GM23338 (cell line): ENCODE measurements around the gene ATN1. TPM values are rescaled to one million over a fixed set of nuclear protein-coding genes. Genes with fewer than 3 reads are reported as not detected.

ENCODE experiments used
- ATAC-seq: fragments of 200-7000 bp; cut with Tn5 transposase; 3 replicates; pipeline ENCODE4 v1.9.1; 2020
- DNase-seq: peaks from one replicate; pipeline ENCODE4 v3.0.0-alpha.2; 2015; ENCODE audit warnings: low spot score
- H2AFZ ChIP-seq: fragments of 200-600 bp; sonication (generic); 2 replicates; pipeline ENCODE4 v1.8.0; 2016; ENCODE audit warnings: antibody characterized with exemption, mild to moderate bottlenecking, moderate library complexity
- H3F3A ChIP-seq: fragments of 200-600 bp; sonication (generic); replicated peaks from 2 replicates; pipeline ENCODE4 v1.8.0; 2017; ENCODE audit warnings: antibody characterized with exemption, mixed run types, low read depth
- H3K27ac ChIP-seq: fragments of 200-600 bp; sonication (generic); 2 replicates; pipeline ENCODE4 v1.6.1; 2016; ENCODE audit warnings: low read depth
- H3K27me3 ChIP-seq: fragments of 200-600 bp; sonication (generic); 2 replicates; pipeline ENCODE4 v1.8.0; 2016; ENCODE audit warnings: mild to moderate bottlenecking, mixed run types, moderate library complexity; ENCODE audit not compliant: insufficient read depth
- H3K36me3 ChIP-seq: fragments of 200-600 bp; sonication (generic); 2 replicates; pipeline ENCODE4 v1.8.0; 2016; ENCODE audit warnings: mild to moderate bottlenecking; ENCODE audit not compliant: insufficient read depth
- H3K4me1 ChIP-seq: fragments of 200-600 bp; sonication (generic); 2 replicates; pipeline ENCODE4 v1.8.0; 2016; ENCODE audit warnings: mild to moderate bottlenecking, moderate library complexity; ENCODE audit not compliant: insufficient read depth
- H3K4me2 ChIP-seq: fragments of 200-600 bp; sonication (generic); 2 replicates; pipeline ENCODE4 v1.7.1; 2017; ENCODE audit warnings: mixed run types
- H3K4me3 ChIP-seq: fragments of 200-600 bp; sonication (generic); 2 replicates; pipeline ENCODE4 v1.6.1; 2016; ENCODE audit warnings: mixed run types
- H3K79me2 ChIP-seq: fragments of 200-600 bp; sonication (generic); replicated peaks from 2 replicates; pipeline ENCODE4 v1.8.0; 2017; ENCODE audit warnings: mild to moderate bottlenecking; ENCODE audit not compliant: insufficient read depth
- H3K9me2 ChIP-seq: fragments of 200-600 bp; sonication (generic); 2 replicates; pipeline ENCODE4 v1.8.0; 2017; ENCODE audit not compliant: insufficient read depth
- H4K20me1 ChIP-seq: fragments of 200-600 bp; sonication (generic); replicated peaks from 2 replicates; pipeline ENCODE4 v1.8.0; 2017; ENCODE audit warnings: mild to moderate bottlenecking; ENCODE audit not compliant: insufficient read depth
- H3K27ac Mint-ChIP-seq: 2 replicates; pipeline ENCODE4 v1.8.0; 2020; ENCODE audit warnings: inconsistent platforms, mild to moderate bottlenecking, moderate library complexity, mixed read lengths
- H3K27me3 Mint-ChIP-seq: 3 replicates; pipeline ENCODE4 v1.8.0; 2022; ENCODE audit warnings: low read depth, mild to moderate bottlenecking, moderate library complexity, mixed read lengths, inconsistent platforms; ENCODE audit not compliant: insufficient read depth, poor library complexity
- H3K36me3 Mint-ChIP-seq: 3 replicates; pipeline ENCODE4 v1.8.0; 2021; ENCODE audit warnings: low read depth, mild to moderate bottlenecking, inconsistent platforms, moderate library complexity, mixed read lengths
- H3K4me1 Mint-ChIP-seq: 3 replicates; pipeline ENCODE4 v1.8.0; 2020; ENCODE audit warnings: mild to moderate bottlenecking, inconsistent platforms, mixed read lengths
- H3K4me3 Mint-ChIP-seq: 3 replicates; pipeline ENCODE4 v1.8.0; 2021; ENCODE audit warnings: moderate library complexity, mild to moderate bottlenecking, inconsistent platforms, mixed read lengths
- H3K9me3 Mint-ChIP-seq: 3 replicates; pipeline ENCODE4 v1.8.0; 2020; ENCODE audit warnings: moderate library complexity, mild to moderate bottlenecking, inconsistent platforms, mixed read lengths
- CREB1 ChIP-seq: fragments of 250-450 bp; sonication (Bioruptor Pico); IDR thresholded peaks from 2 replicates; pipeline ENCODE4 v1.5.0; 2020; ENCODE audit warnings: low read depth, mild to moderate bottlenecking, moderate library complexity
- JUNB ChIP-seq: IDR thresholded peaks from one replicate; pipeline ENCODE4 v1.6.1; 2016; ENCODE audit warnings: antibody characterized with exemption; ENCODE audit not compliant: unreplicated experiment
- NANOG ChIP-seq: IDR thresholded peaks from 2 replicates; pipeline ENCODE4 v1.6.1; 2016; ENCODE audit warnings: antibody characterized with exemption, borderline replicate concordance
- POLR2AphosphoS5 ChIP-seq: IDR thresholded peaks from 2 replicates; pipeline ENCODE4 v1.6.1; 2016; ENCODE audit warnings: antibody characterized with exemption, low read depth
- STAT1 ChIP-seq: IDR thresholded peaks from one replicate; pipeline ENCODE4 v1.6.1; 2016; ENCODE audit warnings: antibody characterized with exemption; ENCODE audit not compliant: unreplicated experiment
- polyA plus RNA-seq: library from polyadenylated mRNA; unstranded; fragments of >200 nt; fragmentation: Nextera tagmentation; extraction: Ambion mirVana; gene quantifications from 2 replicates; pipeline ENCODE4 v1.2.1, GENCODE V29; 2016
- total RNA-seq: library from RNA; depleted of rRNA; stranded (reverse); fragments of >200 nt; shearing (Covaris generic); gene quantifications from 2 replicates; pipeline ENCODE4 v1.2.3, GENCODE V29; 2014
- TF ChIP-seq, protein P1 (sequence below): IDR thresholded peaks from one replicate; pipeline ENCODE4 v1.6.1; 2018; ENCODE audit warnings: antibody characterized with exemption; ENCODE audit not compliant: unreplicated experiment
- TF ChIP-seq, protein P2 (sequence below): IDR thresholded peaks from 2 replicates; pipeline ENCODE4 v1.6.1; 2016; ENCODE audit warnings: antibody characterized with exemption
- TF ChIP-seq, protein P3 (sequence below), 2 experiments: fragments of 200-600 bp in 1 of 2; sonication (generic) in 1 of 2; conservative IDR thresholded peaks; 2 replicates each; pipeline versions ENCODE4 v1.5.1 to v1.6.1; 2016 to 2017; ENCODE audit warnings: antibody characterized with exemption in 2 of 2, low read depth in 2 of 2, mild to moderate bottlenecking in 2 of 2, moderate library complexity in 1 of 2

The ATN1 gene
- total and polyA plus RNA-seq, 2 experiments from 2014 or later: 27.2 to 49.6 TPM

DNA sequence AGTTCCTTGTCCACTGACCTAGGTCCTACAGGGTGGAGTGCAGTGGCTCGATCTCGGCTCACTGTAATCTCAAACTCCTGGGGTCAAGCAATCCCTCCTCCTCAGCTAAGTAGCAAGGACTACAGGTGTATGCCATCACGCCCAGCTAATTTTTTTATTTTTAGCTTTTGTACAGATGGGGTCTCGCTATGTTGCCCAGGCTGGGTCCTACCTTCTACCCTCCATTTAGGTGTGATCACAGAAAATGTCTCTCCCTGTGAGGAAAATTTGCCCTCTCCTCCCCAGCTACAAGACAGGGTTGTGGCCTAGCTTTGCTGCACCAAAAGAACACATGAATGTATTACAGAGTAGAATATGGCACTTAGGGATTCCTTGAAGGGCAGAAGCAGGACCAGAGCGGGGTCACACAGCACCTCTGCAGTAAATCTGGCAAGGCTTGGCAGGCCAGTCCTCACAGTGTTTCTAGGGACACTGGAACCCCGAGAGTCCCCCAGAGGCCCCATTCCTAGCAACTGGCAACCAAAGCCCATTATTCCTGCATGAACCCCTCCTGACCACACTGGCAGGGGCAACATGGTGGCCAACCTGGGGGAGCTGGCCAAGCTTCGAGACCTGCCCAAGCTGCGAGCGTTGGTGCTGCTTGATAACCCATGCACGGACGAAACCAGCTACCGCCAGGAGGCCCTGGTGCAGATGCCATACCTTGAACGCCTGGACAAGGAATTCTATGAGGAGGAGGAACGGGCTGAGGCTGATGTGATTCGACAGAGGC, 15.4 kb upstream of the ATN1 start:
- Mint-ChIP-seq H3K4me3 (no peak overlapping the region; the same call in 2 of the 3 replicates), H3K27ac (no peak overlapping the region), H3K9me3 (no peaks in the 10 kb centered on the region), H3K36me3 (peaks cover 19% of the 10 kb centered on the region), H3K4me1 (peaks cover 30% of the 10 kb centered on the region), H3K27me3 (peaks cover 19% of the 10 kb centered on the region)
- peaks cover 6% of the 10 kb centered on the region; the same call in 1 of the 2 replicates for H3K36me3 ChIP-seq
- peak overlapping the region; percentile 76; the same call in 1 of the 2 replicates for H2AFZ ChIP-seq
- H3K27me3 ChIP-seq: no peaks in the 10 kb centered on the region
- peaks cover 8% of the 10 kb centered on the region for H3K79me2 ChIP-seq
- ATAC-seq: no peak
- TF ChIP-seq, protein P1, sequence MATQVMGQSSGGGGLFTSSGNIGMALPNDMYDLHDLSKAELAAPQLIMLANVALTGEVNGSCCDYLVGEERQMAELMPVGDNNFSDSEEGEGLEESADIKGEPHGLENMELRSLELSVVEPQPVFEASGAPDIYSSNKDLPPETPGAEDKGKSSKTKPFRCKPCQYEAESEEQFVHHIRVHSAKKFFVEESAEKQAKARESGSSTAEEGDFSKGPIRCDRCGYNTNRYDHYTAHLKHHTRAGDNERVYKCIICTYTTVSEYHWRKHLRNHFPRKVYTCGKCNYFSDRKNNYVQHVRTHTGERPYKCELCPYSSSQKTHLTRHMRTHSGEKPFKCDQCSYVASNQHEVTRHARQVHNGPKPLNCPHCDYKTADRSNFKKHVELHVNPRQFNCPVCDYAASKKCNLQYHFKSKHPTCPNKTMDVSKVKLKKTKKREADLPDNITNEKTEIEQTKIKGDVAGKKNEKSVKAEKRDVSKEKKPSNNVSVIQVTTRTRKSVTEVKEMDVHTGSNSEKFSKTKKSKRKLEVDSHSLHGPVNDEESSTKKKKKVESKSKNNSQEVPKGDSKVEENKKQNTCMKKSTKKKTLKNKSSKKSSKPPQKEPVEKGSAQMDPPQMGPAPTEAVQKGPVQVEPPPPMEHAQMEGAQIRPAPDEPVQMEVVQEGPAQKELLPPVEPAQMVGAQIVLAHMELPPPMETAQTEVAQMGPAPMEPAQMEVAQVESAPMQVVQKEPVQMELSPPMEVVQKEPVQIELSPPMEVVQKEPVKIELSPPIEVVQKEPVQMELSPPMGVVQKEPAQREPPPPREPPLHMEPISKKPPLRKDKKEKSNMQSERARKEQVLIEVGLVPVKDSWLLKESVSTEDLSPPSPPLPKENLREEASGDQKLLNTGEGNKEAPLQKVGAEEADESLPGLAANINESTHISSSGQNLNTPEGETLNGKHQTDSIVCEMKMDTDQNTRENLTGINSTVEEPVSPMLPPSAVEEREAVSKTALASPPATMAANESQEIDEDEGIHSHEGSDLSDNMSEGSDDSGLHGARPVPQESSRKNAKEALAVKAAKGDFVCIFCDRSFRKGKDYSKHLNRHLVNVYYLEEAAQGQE: no peak
- TF ChIP-seq, protein P2, sequence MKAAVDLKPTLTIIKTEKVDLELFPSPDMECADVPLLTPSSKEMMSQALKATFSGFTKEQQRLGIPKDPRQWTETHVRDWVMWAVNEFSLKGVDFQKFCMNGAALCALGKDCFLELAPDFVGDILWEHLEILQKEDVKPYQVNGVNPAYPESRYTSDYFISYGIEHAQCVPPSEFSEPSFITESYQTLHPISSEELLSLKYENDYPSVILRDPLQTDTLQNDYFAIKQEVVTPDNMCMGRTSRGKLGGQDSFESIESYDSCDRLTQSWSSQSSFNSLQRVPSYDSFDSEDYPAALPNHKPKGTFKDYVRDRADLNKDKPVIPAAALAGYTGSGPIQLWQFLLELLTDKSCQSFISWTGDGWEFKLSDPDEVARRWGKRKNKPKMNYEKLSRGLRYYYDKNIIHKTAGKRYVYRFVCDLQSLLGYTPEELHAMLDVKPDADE: no peak
- TF ChIP-seq STAT1 (no peak), JUNB (no peak), NANOG (no peak), CREB1 (CRISPR knock-in tag) (no peak)
- no peak overlapping the region for H3K4me3 ChIP-seq
- H3K4me2 ChIP-seq: 0 out of 2 replicates have a peak overlapping the region, but pooled peaks have one; percentile 43
- H4K20me1 ChIP-seq: no peaks in the 10 kb centered on the region
- no peak for DNase-seq
- no peak overlapping the region for H3K27ac ChIP-seq
- H3F3A ChIP-seq: peaks cover 15% of the 10 kb centered on the region; the same call in 1 of the 2 replicates
- peaks cover 19% of the 10 kb centered on the region for H3K4me1 ChIP-seq
- H3K9me2 ChIP-seq: no peaks in the 10 kb centered on the region

DNA sequence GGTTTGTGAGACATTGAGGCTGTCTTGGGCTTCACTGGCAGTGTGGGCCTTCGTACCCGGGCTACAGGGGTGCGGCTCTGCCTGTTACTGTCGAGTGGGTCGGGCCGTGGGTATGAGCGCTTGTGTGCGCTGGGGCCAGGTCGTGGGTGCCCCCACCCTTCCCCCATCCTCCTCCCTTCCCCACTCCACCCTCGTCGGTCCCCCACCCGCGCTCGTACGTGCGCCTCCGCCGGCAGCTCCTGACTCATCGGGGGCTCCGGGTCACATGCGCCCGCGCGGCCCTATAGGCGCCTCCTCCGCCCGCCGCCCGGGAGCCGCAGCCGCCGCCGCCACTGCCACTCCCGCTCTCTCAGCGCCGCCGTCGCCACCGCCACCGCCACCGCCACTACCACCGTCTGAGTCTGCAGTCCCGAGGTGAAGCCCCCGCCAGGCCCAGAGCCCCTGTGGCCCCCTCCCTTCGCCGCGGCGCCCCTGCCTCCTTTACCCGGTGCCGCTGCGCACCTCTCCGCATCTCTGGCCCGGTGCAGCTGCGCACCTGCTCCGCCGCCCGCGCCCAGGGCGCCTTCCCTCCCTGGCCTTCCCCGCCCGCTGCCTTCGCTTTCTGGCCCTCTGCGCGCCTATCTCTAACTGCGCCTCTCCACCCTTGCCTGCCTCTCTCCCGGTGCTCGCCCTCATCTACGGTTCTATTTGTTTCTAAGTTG, 13.4 kb upstream of the ATN1 start, which contains the start of gene ENO2:
Gene ENO2 (plus strand): TSS at position 335 of the 701 bp plus-strand sequence. CDS start 1,253 bp downstream, outside the sequence.
- Mint-ChIP-seq H3K4me3 (peak within 1 kb of the TSS; percentile 97), H3K27ac (peak within 1 kb of the TSS; percentile 43), H3K36me3 (peaks cover 35% of the 10 kb centered on the region), H3K27me3 (peaks cover 17% of the 10 kb centered on the region), H3K4me1 (peaks cover 32% of the 10 kb centered on the region), H3K9me3 (no peaks in the 10 kb centered on the region)
- peaks cover 6% of the 10 kb centered on the region for H3K36me3 ChIP-seq
- H4K20me1 ChIP-seq: no peaks in the 10 kb centered on the region
- peak; percentile 48 for TF ChIP-seq POLR2AphosphoS5
- TF ChIP-seq STAT1: no peak
- no peak for TF ChIP-seq CREB1 (CRISPR knock-in tag)
- TF ChIP-seq, protein P3, sequence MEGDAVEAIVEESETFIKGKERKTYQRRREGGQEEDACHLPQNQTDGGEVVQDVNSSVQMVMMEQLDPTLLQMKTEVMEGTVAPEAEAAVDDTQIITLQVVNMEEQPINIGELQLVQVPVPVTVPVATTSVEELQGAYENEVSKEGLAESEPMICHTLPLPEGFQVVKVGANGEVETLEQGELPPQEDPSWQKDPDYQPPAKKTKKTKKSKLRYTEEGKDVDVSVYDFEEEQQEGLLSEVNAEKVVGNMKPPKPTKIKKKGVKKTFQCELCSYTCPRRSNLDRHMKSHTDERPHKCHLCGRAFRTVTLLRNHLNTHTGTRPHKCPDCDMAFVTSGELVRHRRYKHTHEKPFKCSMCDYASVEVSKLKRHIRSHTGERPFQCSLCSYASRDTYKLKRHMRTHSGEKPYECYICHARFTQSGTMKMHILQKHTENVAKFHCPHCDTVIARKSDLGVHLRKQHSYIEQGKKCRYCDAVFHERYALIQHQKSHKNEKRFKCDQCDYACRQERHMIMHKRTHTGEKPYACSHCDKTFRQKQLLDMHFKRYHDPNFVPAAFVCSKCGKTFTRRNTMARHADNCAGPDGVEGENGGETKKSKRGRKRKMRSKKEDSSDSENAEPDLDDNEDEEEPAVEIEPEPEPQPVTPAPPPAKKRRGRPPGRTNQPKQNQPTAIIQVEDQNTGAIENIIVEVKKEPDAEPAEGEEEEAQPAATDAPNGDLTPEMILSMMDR (conservative IDR thresholded peaks at IDR 0.05; ENCODE audit: low read depth in 2 of 2): no peak
- H3K9me2 ChIP-seq: no peaks in the 10 kb centered on the region
- no peaks in the 10 kb centered on the region for H3K27me3 ChIP-seq
- H2AFZ ChIP-seq: peak within 1 kb of the TSS; percentile 90
- DNase-seq: peak; percentile 79
- no peak within 1 kb of the TSS for H3K27ac ChIP-seq
- peak; percentile 77 for ATAC-seq
- peak within 1 kb of the TSS; percentile 92 for H3K4me3 ChIP-seq
- peaks cover 15% of the 10 kb centered on the region; the same call in 1 of the 2 replicates for H3F3A ChIP-seq
- peak within 1 kb of the TSS; percentile 98 for H3K4me2 ChIP-seq
- H3K4me1 ChIP-seq: peaks cover 19% of the 10 kb centered on the region
- peaks cover 8% of the 10 kb centered on the region for H3K79me2 ChIP-seq
